ENCODE results near the gene NSDHL.
"Not testable (repeated sequence)": the region's sequence is repeated elsewhere in the genome, so short reads cannot be mapped to it uniquely, and the experiment has no call there.

Gene NSDHL

GRCh38 chrX:152830312-152831305 is at the start of gene NSDHL, which contains the start of gene CETN2:
TSS of gene NSDHL (plus strand) at chrX:152831063. CDS start at chrX:152846325, 15,262 bp downstream.
TSS of gene CETN2 (minus strand) at chrX:152830757. CDS start at chrX:152830710, 47 bp downstream.
- DNase-seq, result peak; percentile 94 to 95

- not testable (repeated sequence) for DNase-seq
These were observed 43.8 kb upstream of the NSDHL start for GRCh38 chrX:152787062-152787461.

GRCh38 chrX:152798945-152799344 is 31.9 kb upstream of the NSDHL start:
- DNase-seq, result no peak

- DNase-seq, result no peak
These were observed 24.8 kb upstream of the NSDHL start for GRCh38 chrX:152806035-152806434.

- DNase-seq, result no peak
These were observed 20.5 kb upstream of the NSDHL start for GRCh38 chrX:152810403-152810802.

- DNase-seq, result no peak
These were observed 17.7 kb upstream of the NSDHL start for GRCh38 chrX:152813206-152813605.

- no peak for DNase-seq
These were observed 16.8 kb upstream of the NSDHL start for GRCh38 chrX:152814048-152814447.

- DNase-seq, result no peak
These were observed 13.6 kb upstream of the NSDHL start for GRCh38 chrX:152817078-152817764.

GRCh38 chrX:152818356-152818755 is 12.5 kb upstream of the NSDHL start:
- no peak for DNase-seq

GRCh38 chrX:152819266-152819665 is 11.6 kb upstream of the NSDHL start:
- no peak for DNase-seq

GRCh38 chrX:152819732-152820131 is 11.1 kb upstream of the NSDHL start:
- no peak for DNase-seq

- no peak for DNase-seq
These were observed 9.6 kb upstream of the NSDHL start for GRCh38 chrX:152821145-152821765.

- no peak for DNase-seq
These were observed 8.3 kb upstream of the NSDHL start for GRCh38 chrX:152822383-152823086.

GRCh38 chrX:152823657-152824056 is 7.2 kb upstream of the NSDHL start:
- DNase-seq, result no peak

- no peak for DNase-seq
These were observed 6.0 kb upstream of the NSDHL start for GRCh38 chrX:152824841-152825374.

GRCh38 chrX:152831391-152831790 is 528 bp downstream of the NSDHL start:
- no peak for DNase-seq

- DNase-seq, result no peak
These were observed 1.7 kb downstream of the NSDHL start for GRCh38 chrX:152832520-152832919.

GRCh38 chrX:152833378-152833777 is 2.5 kb downstream of the NSDHL start:
- DNase-seq, result no peak

- DNase-seq, result not testable (repeated sequence)
These were observed 4.6 kb downstream of the NSDHL start for GRCh38 chrX:152835470-152835869.

- DNase-seq, result no peak
These were observed 12.0 kb downstream of the NSDHL start for GRCh38 chrX:152842772-152843338.

GRCh38 chrX:152843852-152844251 is 13.0 kb downstream of the NSDHL start:
- DNase-seq, result no peak

GRCh38 chrX:152844256-152844655 is 13.4 kb downstream of the NSDHL start:
- no peak for DNase-seq
